GM10266 (cell line): ENCODE results near the gene NFAM1.

Experiments
- DNase-seq: peaks from one replicate; pipeline ENCODE4 v3.0.0; 2012; ENCODE audit errors: extremely low spot score
- CTCF ChIP-seq: IDR thresholded peaks from 2 replicates; pipeline ENCODE4 v1.5.1; 2012; ENCODE audit warnings: mild to moderate bottlenecking, low read depth; ENCODE audit not compliant: control insufficient read depth, insufficient read depth; ENCODE audit errors: missing control alignments

Gene NFAM1

GRCh38 chr22:42462016-42462415 lies 29.8 kb upstream of the NFAM1 start:
- no peak for DNase-seq
- TF ChIP-seq CTCF = no peak

DNA sequence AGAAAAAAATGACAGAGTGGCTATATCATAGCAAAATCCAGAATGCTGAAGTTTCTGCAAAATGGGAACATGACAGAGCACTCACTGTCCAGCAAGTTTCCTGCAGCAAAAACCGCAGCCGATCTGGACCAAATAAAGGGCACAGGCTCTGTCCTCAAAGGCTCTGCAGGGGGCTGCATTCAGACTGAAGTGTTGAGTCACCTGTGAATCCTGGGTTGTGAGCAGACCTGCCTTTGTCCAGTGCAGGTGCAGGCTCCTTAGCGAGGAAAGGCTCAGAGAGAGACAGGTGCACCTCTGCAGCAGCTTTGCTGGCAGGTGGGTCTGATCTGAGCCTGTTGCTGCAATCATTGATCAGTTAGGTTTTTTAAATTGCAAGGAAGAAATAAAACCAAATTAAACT lies 29.3 kb upstream of the NFAM1 start:
- no peak for DNase-seq
- no peak for TF ChIP-seq CTCF

DNA sequence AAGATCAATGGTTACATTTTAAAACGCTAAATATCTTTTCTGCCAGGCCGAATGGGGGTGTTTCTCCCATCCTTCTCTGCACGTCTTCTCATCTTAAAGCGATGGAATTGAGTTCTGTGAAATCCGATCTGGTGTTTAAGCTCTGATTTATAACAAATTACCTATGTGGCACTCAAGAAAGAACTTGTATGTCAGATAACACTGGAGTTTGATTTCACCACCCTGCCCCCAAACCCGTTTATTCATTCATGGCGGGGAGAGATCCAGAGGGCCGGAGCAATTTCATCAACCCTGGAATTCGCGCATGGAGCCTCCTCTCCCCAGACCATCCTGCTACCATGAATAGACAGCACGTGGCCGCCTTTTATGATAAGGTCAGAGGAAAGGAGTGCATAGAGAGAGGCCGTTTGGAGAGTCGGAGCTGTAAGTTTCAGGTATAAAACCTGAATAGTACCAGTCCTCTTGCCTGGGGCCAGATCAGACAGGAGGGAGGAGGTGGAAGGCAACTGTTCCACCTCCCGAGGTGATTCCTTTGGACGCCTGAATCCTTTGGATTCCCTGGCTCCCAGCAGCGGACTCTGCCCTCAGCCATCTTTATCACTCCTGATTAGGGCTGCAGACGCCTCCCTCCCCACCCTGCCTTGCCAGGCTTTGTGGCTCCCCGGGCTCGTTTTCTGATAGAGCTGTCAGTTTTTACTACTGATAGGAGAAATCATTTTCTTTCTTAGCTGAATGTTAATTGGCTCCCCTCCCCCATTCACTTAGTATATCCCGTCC lies 27.3 kb upstream of the NFAM1 start:
- DNase-seq = no peak
- TF ChIP-seq CTCF = no peak

DNA sequence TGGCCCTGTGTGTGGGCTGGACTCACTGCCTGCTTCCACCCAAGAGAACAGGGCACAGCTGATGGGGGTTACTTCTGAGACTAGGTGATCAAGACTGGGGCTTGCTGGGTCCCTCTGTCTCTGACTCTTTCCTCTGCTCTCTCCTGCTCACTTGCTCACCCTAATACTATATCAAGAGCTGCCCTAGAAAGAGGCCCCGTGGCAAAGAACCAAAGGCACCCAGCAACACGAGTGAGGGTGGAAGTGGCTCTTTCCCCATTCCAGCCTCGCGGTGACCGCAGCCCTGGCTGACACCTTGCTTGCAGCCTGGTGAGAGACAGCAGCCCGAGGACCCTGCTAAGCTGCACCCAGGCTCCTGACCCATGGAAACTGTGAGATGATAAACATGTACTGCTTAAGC lies 20.7 kb upstream of the NFAM1 start:
- no peak for DNase-seq
- no peak for TF ChIP-seq CTCF

- TF ChIP-seq CTCF = no peak
- no peak for DNase-seq
Measured at GRCh38 chr22:42452456-42452855, 20.3 kb upstream of the NFAM1 start.

DNA sequence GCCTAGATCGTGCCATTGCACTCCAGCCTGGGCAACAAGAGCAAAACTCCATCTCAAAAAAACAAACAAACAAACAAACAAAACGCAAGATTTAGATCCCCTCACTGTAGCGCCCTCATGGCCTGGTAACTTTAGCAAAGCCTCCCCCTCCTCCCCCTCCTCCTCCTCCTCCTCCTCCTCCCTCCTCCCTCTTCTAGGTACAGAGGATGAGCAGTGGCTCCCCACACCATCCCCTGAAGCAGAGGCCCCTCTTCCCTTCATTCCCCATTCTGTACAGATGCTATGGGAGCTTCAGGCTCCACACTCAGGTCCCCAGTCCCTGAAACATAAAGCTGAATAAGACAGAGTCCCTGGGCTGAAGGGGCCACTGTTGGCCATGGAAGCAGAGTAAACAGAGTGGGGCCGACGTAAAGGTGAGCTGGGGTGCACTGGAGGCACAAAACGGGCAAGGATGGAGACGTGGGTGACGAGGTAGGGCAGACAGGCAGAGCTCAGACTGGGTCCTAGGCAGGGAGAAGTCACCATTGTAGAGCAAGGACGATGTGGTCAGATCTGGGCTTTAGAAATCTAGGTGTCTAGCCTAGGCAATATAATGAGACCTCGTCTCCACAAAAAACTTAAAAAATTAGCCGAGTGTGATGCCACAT lies 19.4 kb upstream of the NFAM1 start:
- TF ChIP-seq CTCF = no peak
- no peak for DNase-seq

DNA sequence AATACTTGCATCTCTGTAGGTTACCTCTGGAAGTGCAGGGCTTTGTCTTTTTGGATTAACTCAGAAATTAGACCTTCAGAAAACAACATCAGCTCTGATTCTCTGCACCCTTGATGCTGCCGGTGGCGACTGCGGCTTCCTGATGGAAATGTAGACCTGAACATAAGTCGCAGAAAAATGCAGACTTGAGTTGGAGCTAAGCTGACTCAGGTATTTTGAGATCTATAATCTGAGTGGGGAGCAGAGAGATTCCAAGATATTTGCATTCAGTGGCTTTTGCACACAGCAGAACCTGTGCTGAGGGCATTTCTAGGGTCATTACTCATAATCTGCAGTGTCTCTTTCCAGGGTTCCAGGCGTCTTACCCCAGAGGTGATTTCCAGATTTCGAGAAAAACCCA lies 18.7 kb upstream of the NFAM1 start:
- no peak for TF ChIP-seq CTCF
- no peak for DNase-seq
